GM21528 (cell line): ENCODE data around the gene NPVF.

Experiments used
- ATAC-seq: cut with Tn5 transposase; IDR thresholded peaks from one replicate; pipeline ENCODE4 v1.9.1; 2021; ENCODE audit warnings: mild to moderate bottlenecking, moderate library complexity; ENCODE audit not compliant: unreplicated experiment, low FRiP score

Gene NPVF

GRCh38 chr7:25179325-25179724, 49.0 kb downstream of the NPVF start:
- ATAC-seq = no peak
